Measurements from ENCODE around the gene NR2C2. TPM values are rescaled to one million over a fixed set of nuclear protein-coding genes. Genes with fewer than 3 reads are reported as not detected.

The NR2C2 gene
- total RNA-seq, 6 experiments from 2014 or later, result 10.8 to 18.6 (median 12.2) TPM

DNA sequence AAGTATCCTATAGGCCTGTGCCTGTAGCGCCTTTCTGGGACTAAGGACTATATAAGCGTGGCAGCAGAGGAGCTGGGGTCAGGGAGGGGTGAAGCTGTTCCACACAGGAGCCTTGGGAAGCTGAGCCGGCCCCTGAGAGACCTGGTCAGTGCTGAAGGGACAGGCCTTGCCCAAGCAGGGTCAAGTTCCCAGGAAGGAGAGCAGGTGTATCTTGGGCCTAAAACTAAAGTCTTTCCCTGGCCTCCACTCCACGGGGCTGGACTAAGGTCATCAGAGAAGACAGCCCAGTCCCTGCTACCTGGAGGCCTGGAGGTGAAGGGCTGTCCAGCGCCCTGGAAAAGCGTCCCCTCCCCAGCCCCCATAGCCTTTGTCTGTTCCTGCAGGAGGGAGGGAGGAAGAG, 23.9 kb upstream of the NR2C2 start:
- Histone ChIP-seq H3K27ac (no peak overlapping the region), H3K4me1 (peaks cover 0 to 3% (median 0%) of the 10 kb centered on the region in 4 donors), H3K27me3 (no peaks in the 10 kb centered on the region), H3K9me3 (no peaks in the 10 kb centered on the region), H3K4me3 (no peak overlapping the region), H3K36me3 (no peaks in the 10 kb centered on the region)
- 90% methylated on average over 3 of the region's 6 CpGs for WGBS (ENCODE audit: insufficient coverage, low coverage, low lambda C conversion rate, missing lambda C conversion rate)
- DNase-seq (no peak), ATAC-seq (no peak)
- intact Hi-C loops (cut with DNase I), result loop anchor here (5.0 to 10.0 kb wide), 2 partner anchors 111 to 136 kb away; no protein-coding TSS in a partner anchor
- TF ChIP-seq, protein P1, sequence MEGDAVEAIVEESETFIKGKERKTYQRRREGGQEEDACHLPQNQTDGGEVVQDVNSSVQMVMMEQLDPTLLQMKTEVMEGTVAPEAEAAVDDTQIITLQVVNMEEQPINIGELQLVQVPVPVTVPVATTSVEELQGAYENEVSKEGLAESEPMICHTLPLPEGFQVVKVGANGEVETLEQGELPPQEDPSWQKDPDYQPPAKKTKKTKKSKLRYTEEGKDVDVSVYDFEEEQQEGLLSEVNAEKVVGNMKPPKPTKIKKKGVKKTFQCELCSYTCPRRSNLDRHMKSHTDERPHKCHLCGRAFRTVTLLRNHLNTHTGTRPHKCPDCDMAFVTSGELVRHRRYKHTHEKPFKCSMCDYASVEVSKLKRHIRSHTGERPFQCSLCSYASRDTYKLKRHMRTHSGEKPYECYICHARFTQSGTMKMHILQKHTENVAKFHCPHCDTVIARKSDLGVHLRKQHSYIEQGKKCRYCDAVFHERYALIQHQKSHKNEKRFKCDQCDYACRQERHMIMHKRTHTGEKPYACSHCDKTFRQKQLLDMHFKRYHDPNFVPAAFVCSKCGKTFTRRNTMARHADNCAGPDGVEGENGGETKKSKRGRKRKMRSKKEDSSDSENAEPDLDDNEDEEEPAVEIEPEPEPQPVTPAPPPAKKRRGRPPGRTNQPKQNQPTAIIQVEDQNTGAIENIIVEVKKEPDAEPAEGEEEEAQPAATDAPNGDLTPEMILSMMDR (IDR thresholded peaks at IDR 0.05), result no peak
- TF ChIP-seq POLR2A (IDR thresholded peaks at IDR 0.05), result no peak

DNA sequence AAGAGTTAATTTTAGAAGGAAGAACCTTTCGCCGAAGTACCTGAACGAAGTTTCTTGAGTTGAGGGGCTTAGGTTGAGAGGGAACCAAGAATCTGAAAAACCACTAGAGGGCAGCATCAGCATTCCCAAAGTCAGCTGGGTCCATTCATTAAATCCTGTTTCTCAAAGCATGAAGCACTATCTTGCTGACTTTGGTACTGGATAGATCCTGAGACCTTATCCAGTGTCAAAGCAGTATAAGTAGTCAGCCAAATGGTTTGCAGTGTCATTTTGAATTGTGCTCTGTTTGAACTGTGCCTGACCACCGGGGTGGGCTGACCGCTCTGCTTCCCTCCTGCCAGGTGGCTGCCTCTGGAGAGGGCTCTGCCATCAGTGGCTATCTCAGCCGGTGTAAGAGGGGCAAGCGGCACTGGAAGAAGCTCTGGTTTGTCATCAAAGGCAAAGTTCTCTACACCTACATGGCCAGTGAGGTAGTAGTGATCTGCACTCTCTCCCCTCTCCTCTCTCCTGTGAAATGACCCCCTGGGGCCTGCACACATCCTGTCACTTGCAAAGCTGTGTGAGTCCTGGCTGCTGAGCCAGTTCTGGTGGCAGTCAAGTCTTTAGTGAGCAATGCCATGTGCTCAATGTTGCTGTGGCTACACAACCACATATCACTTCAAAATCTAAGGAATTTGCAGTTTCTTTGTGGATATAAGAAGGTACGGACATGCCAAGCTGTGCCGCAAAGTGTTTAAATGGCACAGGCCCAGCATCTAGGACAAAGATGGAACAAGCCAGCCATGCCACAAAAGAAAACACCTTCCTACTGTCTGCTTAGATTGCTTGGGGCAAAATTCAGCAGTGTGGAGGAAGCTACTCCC, 21.4 kb upstream of the NR2C2 start:
- peaks cover 0 to 1% (median 0%) of the 10 kb centered on the region in 4 donors for H3K4me1 ChIP-seq
- H3K27me3 ChIP-seq, result no peaks in the 10 kb centered on the region
- no peak for TF ChIP-seq POLR2A (IDR thresholded peaks at IDR 0.05)
- TF ChIP-seq, protein P1 (IDR thresholded peaks at IDR 0.05), result peak; percentile 74 to 85 (median 79)
- no peaks in the 10 kb centered on the region for H3K9me3 ChIP-seq
- no peaks in the 10 kb centered on the region for H3K36me3 ChIP-seq
- intact Hi-C loops (cut with DNase I), result loop anchor here in 1 of 2 donors (10.0 kb wide), 1 partner anchor 109 kb away; no protein-coding TSS in a partner anchor
- 55% methylated on average over 7 of the region's 9 CpGs for WGBS (ENCODE audit: insufficient coverage, low coverage, low lambda C conversion rate, missing lambda C conversion rate)
- H3K4me3 ChIP-seq, result no peak overlapping the region
- H3K27ac ChIP-seq, result no peak overlapping the region
- DNase-seq (no peak), ATAC-seq (peak; percentile 51 to 64 (median 58))

DNA sequence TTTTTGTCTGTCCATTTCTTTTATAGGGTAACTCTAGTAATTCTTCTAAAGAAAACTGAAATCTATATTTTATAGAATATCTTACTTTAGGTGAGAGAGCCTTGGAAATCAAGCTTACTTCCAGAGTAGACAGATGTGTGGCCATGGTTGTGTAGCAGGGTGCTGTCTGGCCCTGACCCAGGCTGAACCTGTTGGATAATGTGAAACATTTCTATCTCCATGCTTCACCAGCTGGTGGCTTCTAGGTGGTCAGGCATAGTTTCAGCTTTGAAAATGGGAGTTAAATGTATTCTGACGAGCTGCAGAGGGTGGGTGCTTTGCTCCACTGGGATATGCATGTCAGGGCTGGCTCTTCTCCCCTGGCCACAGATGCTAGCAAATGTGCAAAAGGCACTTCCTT, 20.8 kb upstream of the NR2C2 start:
- Histone ChIP-seq H3K4me3 (no peak overlapping the region), H3K36me3 (no peaks in the 10 kb centered on the region), H3K27me3 (no peaks in the 10 kb centered on the region), H3K27ac (no peak overlapping the region), H3K4me1 (no peaks in the 10 kb centered on the region), H3K9me3 (no peaks in the 10 kb centered on the region)
- no CpG with 5 or more reads among the region's 1 CpG for WGBS (ENCODE audit: insufficient coverage, low coverage, low lambda C conversion rate, missing lambda C conversion rate)
- intact Hi-C loops (cut with DNase I), result loop anchor here in 1 of 2 donors (10.0 kb wide), 1 partner anchor 108 kb away; no protein-coding TSS in a partner anchor
- TF ChIP-seq, protein P1 (IDR thresholded peaks at IDR 0.05), result no peak
- no peak for TF ChIP-seq POLR2A (IDR thresholded peaks at IDR 0.05)
- ATAC-seq, result no peak
- DNase-seq, result no peak

DNA sequence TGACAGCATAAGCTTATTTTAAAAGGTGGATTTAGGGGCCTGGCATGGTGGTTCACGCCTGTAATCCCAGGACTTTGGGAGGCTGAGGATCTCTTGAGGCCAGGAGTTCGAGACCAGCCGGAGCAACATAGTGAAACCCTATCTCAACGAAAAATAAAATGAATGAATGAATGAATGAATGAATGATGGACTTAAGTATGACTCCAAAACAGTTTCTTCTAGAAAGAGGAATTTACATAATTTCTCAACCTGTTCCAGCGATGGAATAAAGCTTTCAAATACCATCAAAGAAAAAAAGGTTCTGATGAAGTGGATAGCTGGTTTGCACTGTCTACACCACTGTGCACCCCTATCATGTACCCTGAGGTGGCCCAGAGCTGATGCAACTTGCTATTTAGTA, 20.1 kb upstream of the NR2C2 start:
- 83% methylated on average over 5 of the region's 5 CpGs for WGBS (ENCODE audit: insufficient coverage, low coverage, low lambda C conversion rate, missing lambda C conversion rate)
- no peak overlapping the region for H3K4me3 ChIP-seq
- no peaks in the 10 kb centered on the region for H3K27me3 ChIP-seq
- no peak overlapping the region for H3K27ac ChIP-seq
- H3K36me3 ChIP-seq, result no peaks in the 10 kb centered on the region
- H3K9me3 ChIP-seq, result no peaks in the 10 kb centered on the region
- intact Hi-C loops (cut with DNase I), result loop anchor here in 1 of 2 donors (10.0 kb wide), 1 partner anchor 107 kb away; no protein-coding TSS in a partner anchor
- TF ChIP-seq, protein P1 (IDR thresholded peaks at IDR 0.05), result no peak
- TF ChIP-seq POLR2A (IDR thresholded peaks at IDR 0.05), result no peak
- no peaks in the 10 kb centered on the region for H3K4me1 ChIP-seq
- DNase-seq (no peak), ATAC-seq (no peak)
